Lower leg skin (tissue), 3 donors: Measurements from ENCODE around the gene SUFU.

ENCODE experiments used
- POLR2A ChIP-seq, 2 donors: fragments of 450-650 bp; IDR thresholded peaks; one replicate each; pipeline ENCODE4 v1.6.1; 2016 to 2017; ENCODE audit warnings: antibody characterized with exemption in 2 of 2, mild to moderate bottlenecking in 1 of 2, moderate library complexity in 1 of 2
- TF ChIP-seq, protein P1 (sequence below), 3 donors: fragments of 450-650 bp; IDR thresholded peaks; one replicate each; pipeline ENCODE4 v1.5.1; 2016; ENCODE audit warnings: antibody characterized with exemption in 3 of 3, mild to moderate bottlenecking in 3 of 3, moderate library complexity in 2 of 3

DNA sequence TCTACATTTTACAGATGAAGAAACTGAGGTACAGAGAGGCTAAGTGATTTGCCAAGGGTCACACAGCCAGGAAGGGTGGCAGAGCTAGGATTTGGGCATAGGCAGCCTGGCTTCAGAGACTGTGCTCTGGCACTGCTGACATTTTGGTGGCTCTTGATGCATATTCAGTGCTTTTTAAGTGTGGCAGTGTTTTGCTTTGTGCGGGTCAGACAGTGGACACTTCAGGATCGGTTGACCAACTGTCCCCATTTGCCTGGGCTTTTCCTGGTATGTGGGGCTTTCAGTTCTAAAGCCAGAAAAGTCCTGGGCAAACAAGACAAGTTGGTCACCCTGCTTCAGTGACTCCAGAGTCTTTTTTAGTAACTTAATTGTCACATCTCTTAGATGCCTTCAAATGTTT is 35.0 kb downstream of the SUFU start:
- TF ChIP-seq POLR2A (IDR thresholded peaks at IDR 0.05), result no peak
- TF ChIP-seq, protein P1, sequence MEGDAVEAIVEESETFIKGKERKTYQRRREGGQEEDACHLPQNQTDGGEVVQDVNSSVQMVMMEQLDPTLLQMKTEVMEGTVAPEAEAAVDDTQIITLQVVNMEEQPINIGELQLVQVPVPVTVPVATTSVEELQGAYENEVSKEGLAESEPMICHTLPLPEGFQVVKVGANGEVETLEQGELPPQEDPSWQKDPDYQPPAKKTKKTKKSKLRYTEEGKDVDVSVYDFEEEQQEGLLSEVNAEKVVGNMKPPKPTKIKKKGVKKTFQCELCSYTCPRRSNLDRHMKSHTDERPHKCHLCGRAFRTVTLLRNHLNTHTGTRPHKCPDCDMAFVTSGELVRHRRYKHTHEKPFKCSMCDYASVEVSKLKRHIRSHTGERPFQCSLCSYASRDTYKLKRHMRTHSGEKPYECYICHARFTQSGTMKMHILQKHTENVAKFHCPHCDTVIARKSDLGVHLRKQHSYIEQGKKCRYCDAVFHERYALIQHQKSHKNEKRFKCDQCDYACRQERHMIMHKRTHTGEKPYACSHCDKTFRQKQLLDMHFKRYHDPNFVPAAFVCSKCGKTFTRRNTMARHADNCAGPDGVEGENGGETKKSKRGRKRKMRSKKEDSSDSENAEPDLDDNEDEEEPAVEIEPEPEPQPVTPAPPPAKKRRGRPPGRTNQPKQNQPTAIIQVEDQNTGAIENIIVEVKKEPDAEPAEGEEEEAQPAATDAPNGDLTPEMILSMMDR (IDR thresholded peaks at IDR 0.05), result no peak
